Stimulated activated CD4-positive, alpha-beta T cell treated with anti-CD3 and anti-CD28 coated beads, Interleukin-2, amount 100 ng/mL, for 48 hours (primary cell): ENCODE results near the gene TBL3.
"Not testable (repeated sequence)": the region's sequence is repeated elsewhere in the genome, so short reads cannot be mapped to it uniquely, and the experiment has no call there.

Source experiments
- DNase-seq, 2 donors: peaks; one replicate each; pipeline ENCODE4 v3.0.0-alpha.2; 2020

TBL3 gene

GRCh38 chr16:1944612-1945199 is 27.1 kb upstream of the TBL3 start:
- no peak for DNase-seq

GRCh38 chr16:1945559-1946391 is 26.1 kb upstream of the TBL3 start:
- DNase-seq, result no peak

DNA sequence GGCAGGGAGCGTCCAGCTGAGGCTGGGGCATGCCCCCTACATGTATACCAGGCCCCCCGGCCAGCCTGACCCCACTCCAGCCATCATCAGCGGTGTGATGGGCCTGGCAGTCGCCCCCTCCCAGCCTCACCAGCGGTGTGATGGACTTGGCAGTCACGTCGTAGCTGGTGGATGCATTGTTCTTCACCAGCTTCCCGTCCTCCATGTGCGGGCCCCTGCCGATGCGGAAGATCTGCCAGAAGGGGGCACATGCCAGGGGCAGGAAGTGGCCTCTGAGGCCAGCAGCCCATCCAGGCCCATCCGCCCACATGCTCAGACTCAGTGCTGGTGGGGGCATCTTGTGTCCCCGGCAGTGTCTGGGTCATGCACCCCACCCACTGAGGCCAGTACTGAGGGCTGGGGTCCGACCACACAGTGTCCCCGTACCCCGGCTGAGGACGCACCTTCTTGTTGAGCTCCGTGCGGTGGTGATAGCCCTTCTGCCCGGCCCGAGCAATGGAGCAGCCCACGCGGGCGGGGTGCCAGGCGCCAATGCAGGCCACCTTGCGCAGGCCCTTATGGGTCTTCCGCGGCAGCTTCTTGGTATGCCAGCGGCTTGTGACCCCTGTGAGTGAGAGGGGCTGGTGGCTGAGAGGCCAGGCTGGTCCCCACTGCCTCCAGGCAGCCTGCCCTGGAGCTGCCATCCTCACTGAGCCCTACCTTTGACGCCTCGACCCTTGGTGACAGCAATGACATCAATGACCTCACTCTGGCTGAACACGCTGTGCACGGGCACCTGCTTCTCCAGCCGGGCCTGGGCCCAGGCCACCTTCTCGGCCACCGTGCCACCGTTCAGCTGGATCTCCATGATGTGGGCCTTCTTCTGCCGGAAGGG is 25.1 kb upstream of the TBL3 start:
- no peak for DNase-seq

- DNase-seq, result no peak
Observed at GRCh38 chr16:1947369-1947670, 24.5 kb upstream of the TBL3 start.

DNA sequence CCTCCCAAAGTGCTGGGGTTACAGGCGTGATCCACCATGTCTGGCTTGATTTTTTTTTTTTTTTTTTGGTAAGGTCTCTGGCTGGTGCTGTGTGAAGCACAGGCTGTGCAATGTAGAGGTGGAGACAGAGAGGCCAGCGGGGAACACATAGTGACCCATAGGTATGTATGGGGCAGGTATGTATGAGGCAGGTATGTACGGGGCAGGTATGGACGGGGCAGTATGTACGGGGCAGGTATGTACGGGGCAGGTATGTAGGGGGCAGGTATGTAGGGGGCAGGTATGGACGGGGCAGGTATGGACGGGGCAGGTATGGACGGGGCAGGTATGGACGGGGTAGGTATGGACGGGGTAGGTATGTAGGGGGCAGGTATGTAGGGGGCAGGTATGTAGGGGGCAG is 22.3 kb upstream of the TBL3 start:
- DNase-seq, result no peak

GRCh38 chr16:1950047-1950446 is 21.8 kb upstream of the TBL3 start:
- no peak for DNase-seq

DNA sequence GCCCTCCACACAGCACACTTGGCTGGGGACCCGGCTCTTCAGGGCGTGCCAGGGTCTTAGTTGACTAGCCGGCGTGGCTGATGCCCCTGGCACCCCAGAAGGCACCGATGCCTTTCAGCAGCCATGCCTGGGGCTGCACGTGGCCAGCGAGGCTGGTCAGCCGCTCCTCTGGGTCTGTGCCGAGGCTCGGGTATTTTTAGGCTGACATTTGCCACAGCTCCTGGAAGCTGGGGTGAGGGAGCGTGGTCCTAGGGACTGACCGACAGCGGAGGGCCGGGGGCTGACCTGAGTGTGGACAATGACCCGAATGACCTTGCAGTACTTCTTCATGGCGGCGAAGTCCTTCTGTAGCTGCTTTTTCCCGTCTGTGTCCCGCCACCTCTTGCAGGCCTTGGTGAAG is 21.3 kb upstream of the TBL3 start:
- DNase-seq, result no peak

DNA sequence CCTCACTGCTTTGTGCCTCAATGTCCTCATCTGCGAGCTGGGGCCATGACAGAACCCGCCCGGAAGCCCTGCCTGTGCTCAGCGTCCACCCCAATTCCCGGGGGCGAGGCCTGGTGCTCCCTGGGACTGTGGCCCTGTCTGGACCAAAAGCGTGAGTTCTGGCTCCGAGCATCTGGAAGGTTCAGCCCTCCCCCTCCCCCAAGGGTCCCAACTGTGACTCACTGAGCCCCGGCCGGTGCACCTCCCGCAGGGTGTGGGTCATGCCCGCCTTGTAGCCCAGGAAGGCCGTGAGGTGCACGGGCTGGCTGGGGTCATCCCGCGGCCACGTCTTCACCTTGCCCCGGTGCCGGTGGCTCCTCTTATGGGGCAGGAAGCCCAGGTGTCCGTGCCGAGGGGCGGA is 18.1 kb upstream of the TBL3 start:
- DNase-seq, result no peak

DNA sequence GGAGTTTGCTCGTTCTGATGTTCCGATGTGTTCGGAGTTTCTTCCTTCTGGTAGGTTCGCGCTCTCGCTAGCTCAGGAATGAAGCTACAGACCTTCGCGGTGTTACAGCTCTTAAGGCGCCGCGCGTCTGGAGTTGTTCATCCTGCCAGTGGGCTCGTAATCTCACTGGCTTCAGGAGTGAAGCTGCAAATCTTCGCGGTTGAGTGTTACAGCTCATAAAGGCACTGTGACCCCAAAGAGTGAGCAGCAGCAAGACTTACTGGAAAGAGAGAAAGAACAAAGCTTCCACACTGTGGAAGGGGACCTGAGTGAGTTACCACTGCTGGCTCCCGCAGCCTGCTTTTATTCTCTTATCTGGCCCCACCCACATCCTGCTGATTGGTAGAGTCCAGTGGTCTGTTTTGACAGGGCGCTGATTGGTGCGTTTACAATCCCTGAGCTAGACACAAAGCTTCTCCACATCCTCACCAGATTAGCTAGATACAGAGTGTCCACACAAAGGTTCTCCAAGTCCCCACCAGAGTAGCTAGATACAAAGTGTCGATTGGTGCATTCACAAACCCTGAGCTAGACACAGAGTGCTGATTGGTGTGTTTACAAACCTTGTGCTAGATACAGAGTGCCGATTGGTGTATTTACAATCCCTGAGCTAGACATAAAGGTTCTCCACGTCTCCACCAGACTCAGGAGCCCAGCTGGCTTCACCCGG is 14.3 kb upstream of the TBL3 start:
- not testable (repeated sequence) for DNase-seq

- not testable (repeated sequence) for DNase-seq
Observed at GRCh38 chr16:1958143-1958491, 13.7 kb upstream of the TBL3 start.

GRCh38 chr16:1958715-1959268 is 13.1 kb upstream of the TBL3 start:
- DNase-seq, result no peak

- DNase-seq, result peak; percentile 90 to 93
Observed at GRCh38 chr16:1959269-1960039, 12.4 kb upstream of the TBL3 start, which contains the start of gene NDUFB10. Gene NDUFB10 (plus strand): TSS chr16:1959538. CDS start chr16:1959625, 87 bp downstream.

- peak; percentile 54 to 56 for DNase-seq
Observed at GRCh38 chr16:1960665-1961630, 10.9 kb upstream of the TBL3 start.

- no peak for DNase-seq
Observed at GRCh38 chr16:1961651-1962067, 10.2 kb upstream of the TBL3 start.

GRCh38 chr16:1962161-1963153 is 9.4 kb upstream of the TBL3 start:
- not testable (repeated sequence) for DNase-seq

DNA sequence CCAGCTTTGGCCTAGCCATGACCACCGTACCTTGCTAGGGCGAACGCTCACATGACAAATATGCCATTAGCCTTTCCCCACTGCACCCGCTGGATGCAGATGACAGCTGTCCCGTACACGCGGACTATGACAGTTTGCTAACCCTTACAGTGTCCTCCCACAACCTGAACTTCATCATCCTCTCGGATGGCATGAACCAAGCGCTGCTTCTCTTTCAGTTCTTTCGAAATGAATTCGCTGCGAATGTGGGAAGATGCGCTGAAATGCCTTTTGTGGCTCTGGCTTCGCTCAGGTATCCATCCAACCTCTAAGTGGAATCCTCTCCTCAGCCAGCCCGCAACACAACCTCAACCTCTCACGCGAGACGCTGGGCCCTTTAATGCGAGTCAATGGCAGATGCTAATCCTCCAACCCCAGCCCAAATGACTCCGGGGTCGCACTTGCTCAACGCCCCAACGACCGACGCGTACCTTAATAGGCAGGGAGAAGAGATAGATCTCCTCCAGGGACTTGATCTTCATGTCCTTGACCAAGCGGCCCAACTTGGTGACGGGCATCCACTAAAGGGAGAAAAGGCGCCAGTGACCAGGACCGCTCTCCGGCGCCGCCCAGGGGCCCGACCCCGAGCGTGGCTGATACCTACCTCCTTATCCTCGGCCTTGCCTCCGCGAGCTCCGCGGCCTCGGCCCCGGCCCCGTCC is 7.9 kb upstream of the TBL3 start:
- DNase-seq, result peak in 1 of 2 donors; percentile 46

DNA sequence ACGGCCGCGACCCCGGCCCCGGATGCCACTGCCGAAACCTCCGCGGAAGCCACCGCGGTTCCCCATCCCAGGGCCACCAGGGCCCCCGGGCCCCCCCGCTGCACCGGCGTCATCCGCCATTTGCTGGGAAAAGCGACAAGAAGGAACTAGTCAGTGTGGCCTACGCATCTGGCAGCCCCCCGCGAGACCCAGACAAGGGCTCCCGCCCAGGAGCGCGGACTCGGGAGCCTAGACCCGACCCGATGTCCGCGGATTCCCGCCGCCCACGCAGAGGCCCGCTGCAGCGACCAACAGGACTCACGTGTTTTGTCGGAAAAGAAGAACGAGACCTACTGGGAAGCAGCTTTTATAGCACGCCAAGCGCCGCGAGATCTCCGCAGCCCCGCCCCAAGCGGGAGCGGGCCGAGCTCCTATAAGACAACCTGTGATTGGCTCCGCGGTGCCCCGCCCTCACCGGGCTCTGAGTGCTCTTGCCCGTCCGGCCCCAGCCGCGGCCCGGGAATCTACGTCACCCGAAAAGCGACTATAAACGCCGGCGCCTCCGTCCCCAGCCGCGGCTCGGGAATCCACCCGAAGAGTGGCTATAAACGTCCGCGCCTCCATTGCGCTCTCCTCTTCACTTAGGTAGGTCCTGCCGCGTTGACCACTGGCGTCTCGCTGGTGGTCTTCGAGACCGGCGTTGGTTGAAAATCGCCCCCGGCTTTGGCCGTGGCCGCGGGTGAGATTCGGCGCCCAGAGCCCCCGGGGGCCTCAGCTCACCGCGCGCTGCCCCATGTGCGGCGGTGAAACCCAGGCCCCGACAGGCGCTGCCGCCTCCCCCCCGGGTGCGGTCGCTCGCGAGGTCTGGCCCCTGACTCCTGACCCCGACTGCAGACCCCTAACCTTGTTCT is 7.1 kb upstream of the TBL3 start, which contains the start of gene RPS2:
Gene RPS2 (minus strand): TSS at position 321 of the 890 bp plus-strand sequence. CDS start 201 bp downstream, at position 120.
- peak; percentile 97 to 99 for DNase-seq
